Limb (tissue), 2 donors: ENCODE results near the gene PACSIN1.

Source experiments
- DNase-seq, 2 donors: peaks; one replicate each; pipeline ENCODE4 v3.0.0-alpha.2; 2016; ENCODE audit errors: extremely low spot score in 2 of 2

PACSIN1 gene

DNA sequence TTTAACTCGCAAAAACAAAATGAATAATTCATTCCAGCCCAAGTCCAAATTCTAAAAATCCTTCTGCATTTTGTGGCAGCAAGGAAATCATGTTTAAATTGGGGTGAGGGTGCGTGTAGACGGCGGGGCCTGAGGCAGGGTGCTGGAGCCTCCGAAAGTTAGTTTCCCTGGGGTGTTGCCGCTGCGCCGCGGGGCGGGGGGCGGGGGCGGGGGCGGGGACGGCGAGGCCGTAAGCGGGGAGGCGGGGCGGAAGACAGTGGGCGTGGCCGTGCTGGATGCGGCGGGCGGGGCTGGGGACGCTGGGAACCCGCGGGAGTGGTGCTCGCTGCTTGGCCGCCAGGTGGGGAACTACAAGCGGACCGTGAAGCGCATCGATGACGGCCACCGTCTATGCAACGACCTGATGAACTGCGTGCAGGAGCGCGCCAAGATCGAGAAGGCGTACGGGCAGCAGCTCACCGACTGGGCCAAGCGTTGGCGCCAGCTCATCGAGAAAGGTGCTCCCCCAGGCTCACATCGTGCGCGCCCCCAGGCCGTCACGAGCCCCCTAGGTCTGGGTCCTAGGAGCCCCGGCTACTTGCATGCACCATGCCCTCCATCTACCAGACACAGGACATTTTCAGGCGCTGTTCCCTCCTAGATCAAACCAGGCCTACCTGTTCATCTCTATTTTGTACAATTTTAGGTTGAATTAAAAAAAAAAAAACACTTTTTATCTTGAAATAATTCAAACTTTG, 61.3 kb downstream of the PACSIN1 start:
- peak; percentile 94 to 95 for DNase-seq

DNA sequence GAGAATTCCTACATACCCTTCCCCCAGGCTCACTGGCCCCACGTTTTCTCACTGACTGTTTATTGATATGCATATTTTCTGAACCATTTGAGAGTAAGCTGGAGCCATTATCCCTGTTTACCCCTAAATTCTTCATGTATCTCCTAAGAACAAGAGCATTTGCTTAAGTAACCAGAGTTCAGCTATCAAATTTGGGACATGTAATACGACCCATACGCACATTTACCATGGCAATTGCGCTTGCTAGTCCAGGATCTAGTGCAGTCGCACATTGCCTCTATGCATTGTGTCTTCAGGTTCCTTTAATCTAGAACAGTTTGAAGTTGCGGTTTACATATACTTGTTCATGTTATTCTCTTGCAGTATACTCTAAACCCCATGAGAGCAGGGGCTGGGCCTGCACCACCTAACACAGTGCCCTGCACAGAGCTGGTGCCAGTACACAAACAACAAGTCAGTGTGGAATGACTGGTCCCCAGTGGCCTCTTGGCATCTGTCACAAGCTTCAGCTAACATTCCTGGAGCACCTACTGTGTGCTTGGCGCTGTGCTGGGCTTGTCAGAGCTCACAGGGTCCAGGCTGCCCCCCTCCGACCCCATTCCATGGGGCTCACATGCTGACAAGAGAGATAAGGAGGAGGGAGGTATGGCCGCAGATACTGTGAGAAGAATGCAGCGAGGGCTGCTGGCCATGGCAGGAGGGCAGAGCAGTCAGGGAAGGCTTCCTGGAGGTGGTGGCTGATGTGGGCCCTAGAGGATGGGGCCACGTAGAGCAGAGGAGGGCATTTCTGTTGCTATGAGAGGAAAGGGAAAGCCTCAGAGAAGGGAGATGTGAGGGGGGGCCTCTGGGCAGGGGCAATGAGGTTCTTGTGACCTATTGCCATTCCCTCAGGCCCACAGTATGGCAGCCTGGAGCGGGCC, 62.1 kb downstream of the PACSIN1 start:
- no peak for DNase-seq

DNA sequence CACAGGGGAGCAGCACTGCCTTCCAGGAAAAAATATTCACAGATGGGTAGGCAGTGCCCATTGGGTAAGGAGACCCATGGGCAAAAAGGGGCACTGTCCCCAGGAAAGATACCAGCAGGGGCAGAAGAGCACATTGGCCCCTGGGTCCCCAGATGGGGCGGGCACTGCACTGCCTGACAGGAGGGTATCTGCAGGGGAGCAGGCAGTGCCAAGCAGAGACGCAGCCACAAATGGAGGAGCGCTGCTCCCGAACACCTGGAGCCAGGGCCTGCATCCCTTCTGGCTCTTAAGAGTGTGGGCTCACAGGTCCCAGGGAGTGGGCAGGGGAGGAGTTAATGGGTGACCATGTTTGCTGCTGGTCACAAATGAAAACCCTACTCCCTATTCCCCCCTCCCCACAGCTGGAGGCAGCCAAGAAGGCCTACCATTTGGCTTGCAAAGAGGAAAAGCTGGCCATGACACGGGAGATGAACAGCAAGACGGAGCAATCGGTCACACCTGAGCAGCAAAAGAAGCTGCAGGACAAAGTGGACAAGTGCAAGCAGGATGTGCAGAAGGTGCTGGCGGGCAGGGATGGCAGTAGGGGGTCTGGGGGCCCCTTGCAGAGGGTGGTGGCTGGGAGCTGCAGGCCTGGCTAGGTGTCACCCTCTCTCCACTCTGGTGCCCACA, 63.3 kb downstream of the PACSIN1 start:
- DNase-seq, result no peak

DNA sequence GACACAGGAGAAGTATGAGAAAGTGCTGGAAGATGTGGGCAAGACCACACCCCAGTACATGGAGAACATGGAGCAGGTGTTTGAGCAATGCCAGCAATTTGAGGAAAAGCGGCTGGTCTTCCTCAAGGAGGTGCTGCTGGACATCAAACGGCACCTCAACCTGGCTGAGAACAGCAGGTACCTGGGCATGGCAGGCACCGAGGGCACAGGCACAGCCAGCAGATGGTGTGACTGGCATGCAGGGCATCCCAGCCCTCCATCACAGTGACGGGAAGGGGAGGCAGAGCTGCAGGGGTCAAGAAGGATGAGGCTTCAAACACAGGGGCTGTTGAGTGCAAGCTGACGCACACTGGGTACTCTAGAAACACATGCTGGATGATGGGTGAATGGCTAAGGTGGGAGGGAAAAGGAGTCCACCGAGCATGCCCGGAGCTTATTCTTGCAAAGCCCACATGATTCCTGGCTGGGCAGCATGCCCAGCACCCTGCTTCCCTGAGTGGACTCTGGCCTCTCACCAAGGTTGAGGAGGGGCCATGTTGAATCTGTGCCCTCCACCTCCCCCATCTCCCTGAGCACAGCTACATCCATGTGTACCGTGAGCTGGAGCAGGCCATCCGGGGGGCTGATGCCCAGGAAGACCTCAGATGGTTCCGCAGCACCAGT, 63.9 kb downstream of the PACSIN1 start:
- no peak for DNase-seq

DNA sequence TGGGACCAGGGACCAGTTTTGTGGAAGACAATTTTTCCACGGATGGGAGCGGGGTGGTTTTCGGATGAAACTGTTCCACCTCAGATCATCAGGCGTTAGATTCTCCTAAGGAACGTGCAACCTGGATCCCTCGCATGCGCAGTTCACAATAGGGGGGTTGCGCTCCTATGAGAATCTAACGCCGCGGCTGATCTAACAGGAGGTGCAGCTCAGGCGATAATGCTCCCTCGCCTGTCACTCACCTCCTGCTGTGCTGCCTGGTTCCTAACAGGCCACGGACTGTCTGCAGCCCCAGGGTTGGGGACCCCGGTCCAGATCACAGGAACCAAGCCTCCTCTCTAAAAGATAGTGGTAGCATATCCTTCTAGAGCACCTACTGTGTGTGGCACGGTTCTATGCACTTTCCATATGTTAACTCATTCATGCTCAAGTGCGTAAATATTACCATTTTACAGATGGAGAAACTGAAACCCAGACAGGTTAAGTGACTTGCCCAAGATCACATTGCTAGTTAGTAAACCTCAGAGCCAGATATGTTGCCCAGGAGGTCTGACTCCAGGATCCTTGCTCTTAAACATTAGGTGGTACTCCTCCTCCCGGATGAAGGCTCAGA, 65.0 kb downstream of the PACSIN1 start:
- no peak for DNase-seq

DNA sequence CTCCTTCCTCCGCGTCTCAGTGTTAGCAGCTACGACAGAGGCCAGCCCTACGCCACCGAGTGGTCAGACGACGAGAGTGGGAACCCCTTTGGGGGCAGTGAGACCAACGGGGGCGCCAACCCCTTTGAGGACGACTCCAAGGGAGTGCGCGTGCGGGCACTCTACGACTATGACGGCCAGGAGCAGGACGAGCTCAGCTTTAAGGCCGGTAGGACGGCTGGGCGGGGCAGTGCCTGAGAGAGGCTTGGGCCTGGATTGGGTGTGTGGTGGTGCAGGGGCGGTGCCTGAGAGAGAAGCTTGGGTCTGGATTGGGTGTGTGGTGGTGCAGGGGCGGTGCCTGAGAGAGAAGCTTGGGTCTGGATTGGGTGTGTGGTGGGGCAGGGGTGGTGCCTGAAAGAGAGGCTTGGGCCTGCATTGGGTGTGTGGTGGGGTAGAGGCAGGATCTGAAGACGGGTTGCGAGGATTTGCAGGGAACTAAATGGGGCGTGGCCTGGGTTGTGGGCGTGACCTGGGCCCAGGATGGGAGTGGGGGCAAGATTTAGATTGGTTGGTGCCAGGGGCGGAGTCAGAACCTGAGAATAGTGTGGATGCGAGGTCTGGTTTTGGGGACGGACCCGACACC, 65.8 kb downstream of the PACSIN1 start:
- DNase-seq, result peak in 1 of 2 donors; percentile 64

DNA sequence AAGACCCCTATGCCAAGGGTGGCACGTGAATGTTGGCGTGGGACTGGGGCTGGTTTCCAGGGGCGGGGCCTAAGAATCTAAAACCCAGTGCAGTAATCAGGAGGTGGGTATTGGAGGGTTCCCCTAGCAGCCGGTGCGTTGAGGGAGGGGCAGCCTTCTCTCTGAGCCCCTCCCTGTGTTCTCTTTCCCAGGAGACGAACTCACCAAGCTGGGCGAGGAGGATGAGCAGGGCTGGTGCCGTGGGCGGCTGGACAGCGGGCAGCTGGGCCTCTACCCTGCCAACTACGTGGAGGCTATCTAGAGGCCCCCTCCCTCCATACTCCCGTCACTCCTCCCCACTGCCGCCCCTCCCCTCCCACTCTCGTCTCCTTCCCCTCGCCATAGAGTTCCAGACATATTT, 66.4 kb downstream of the PACSIN1 start:
- DNase-seq, result no peak

DNA sequence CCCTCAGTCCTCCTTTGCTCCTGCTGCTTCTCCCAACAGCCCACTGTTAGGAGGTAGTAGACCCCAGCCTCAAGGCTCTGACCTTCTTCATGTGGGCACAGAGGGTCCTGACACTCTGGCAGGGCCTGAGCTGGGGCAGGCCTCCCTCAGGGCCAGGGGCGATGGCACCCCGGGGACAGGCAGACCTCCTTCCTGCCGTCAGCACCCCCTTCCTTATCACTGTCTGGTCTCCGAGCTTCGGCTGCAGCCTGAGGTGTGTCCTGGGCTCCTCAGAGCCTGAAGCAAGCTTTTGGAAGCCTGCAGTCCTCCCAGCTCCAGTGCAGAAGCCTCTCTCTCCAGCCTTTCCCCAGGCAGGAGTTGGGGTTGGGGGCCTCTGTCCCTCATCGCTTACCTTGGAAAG, 68.3 kb downstream of the PACSIN1 start:
- DNase-seq, result no peak

DNA sequence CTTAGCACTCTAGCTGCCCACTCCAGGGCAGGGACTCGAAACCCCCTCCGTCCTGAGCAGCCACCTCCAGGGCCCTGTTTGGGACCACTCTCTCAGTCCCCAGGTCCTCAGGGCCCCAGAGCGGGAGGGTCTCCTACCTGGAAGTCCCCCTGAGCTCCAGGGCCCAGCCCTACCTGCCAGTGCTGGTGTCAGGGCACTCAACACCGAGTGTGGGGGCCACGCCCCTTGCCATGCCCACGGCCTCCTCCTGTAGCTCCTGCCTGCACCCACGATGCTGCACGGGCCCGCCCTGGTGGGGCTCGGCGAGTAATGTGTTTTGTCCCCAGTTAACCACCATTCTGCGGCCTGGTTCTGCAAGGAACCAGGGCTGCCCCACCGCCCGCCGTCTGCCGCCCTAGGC, 68.8 kb downstream of the PACSIN1 start:
- no peak for DNase-seq

DNA sequence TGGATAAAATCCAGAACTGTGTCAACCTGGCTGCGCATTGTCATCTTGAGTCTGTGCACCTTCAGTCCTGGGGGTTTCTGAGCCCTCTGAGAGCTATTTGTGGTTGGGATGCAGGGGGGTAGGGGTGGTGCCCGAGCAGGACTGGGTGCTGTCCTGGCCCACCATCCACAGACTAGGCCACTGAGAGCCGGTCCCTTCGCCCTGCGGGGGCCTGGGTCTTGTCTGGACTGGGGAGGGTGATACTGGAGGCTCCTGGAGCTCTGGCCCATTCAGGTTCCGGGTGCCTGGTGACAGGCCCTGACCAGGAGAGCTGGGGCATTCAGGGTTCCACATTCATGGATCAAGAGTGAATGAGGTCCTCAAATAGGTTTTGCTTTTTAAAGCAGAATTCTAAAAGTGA, 69.3 kb downstream of the PACSIN1 start:
- DNase-seq, result no peak

DNA sequence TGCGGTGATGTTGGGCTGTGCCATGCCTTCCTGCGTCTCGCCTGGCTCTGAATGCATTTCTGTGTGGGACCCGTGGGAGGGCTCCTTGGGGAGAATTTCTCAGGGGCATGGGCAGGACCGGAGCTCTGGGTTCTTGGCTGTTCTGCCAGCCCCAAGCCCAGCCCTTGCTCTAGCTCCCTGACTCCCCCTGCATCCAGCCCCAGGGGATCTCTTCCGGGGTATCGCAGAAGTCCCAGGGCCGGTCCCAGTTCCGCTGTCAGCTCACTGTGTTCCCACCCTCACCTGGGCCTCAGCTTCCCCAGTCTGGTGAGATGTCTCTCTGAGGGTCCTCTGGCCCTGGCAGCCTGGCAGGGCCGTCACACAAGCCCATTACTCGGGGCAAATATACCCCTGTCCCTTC, 69.8 kb downstream of the PACSIN1 start:
- no peak for DNase-seq

DNA sequence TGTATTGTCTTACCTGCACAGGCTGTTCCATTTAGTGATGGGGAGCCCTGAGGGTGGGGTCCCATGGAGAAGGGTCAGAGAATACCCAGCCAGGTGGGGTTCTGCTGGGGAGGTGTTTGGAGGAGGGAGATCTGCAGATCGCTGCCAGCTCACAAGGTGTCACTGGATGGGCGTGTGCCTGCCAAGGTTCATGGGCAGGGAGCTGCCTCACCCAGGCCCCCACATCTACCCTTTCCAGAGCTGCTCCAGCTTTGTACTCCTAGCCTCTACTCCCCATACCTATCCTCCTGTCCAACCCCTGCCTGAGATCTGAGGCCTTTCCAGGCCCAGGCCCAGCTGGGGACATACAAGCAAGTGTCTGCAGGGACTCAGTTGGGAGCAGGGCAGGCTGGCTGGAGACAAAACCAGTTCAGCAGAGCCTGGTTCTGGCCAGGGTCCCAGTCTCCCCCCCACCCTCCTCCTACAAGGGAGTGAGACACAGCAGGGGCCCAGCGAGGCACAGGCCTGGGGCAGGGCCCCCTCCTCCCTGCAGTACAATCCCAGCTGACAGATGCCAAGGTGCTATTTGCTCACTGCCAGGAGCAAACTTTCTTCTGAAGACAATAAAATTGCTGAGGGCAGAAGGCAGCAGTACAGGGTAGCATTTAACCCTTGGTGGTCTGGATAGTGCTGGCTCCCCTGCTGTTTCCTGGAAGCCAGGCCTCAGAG, 70.5 kb downstream of the PACSIN1 start:
- DNase-seq, result peak in 1 of 2 donors; percentile 45

DNA sequence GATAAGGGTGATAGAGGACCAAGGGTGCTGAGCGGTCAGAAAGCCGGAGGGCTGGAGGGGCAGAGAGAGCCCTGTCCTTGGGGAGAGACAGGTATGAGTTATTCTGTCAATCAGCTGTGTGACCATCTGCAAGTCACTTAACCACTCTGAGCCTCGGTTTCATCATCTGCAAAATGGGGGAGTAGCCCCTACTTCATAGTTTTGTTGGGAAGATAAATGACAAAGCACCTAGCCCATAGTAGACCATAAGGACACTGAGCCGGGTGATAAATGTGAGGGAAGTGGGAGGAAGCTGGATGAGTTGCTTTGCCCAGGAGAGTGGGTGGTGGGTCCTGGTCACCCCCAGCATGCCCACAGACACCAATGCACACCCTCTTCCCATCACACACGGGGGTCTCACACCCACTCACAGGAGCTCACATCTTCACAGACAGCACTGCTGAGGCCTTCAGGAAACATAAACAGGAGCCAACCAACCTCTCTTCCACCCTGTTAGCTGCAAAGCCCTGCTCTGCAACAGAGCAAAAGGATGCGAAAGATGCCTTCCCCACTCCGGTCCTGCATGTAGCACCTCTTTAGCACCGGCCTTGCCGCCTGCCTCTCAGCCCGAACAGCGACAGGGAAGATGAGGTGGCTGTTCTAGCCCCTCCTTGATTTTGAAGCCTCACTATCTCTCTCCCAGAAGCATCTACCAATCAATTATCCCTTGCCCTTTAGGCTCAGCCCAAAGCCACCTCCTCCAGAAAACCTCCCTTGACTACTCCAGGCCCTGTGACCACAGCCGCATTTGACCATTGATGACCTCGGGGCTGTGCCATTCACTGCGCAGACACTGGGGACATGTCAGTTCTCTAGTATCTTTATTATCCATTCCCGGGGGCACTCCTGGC, 71.3 kb downstream of the PACSIN1 start:
- no peak for DNase-seq

DNA sequence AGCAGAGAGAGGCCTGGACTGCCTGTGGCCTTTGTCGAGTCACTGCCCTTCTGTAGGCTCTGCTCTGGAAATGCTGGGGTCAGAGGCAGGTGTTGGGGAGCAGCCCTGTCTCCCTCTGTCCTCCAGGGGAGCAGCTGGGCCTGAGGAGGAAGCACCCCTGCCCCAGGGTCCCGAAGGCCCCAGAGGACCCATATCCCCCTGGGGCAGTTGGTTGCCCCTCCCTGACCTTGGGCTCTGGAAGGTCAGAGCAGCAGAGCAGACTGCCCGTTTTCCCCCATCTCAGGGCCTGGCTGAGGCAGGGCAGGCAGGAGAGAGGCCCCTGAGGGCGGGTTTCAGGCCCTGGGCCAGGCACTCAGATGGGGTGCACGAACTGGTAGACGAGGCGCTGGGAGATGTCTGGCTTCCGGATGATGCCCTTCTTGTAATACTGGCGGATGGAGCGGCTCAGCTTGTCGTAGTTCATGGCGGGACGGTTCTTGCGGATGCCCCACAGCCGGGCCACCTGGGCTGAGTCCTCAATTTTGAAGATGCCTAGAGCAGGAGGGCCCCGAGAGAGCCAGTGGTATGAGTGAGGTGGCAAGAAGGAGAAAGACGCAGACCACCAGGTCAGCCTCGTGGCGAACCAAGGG, 72.2 kb downstream of the PACSIN1 start:
- no peak for DNase-seq

DNA sequence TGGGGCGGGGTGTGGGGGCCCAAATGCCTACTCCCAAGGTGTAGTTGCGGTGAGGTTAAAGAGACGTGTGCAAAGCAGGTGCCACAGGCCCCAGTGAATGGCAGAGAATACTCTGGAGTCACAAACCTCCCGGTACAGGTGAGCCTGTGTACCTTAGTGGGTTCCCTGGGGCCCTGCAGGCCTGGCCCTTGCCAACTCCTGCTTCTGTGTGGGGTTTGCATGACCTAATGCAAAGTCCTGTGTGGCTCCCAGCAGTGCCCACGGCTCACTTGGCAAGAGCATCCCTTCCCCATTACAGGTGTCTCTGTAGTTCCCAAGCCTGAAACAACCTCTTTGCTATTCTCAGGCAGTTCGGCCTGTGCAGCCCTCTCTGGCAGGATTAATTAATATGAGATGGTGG, 72.7 kb downstream of the PACSIN1 start:
- DNase-seq, result no peak

DNA sequence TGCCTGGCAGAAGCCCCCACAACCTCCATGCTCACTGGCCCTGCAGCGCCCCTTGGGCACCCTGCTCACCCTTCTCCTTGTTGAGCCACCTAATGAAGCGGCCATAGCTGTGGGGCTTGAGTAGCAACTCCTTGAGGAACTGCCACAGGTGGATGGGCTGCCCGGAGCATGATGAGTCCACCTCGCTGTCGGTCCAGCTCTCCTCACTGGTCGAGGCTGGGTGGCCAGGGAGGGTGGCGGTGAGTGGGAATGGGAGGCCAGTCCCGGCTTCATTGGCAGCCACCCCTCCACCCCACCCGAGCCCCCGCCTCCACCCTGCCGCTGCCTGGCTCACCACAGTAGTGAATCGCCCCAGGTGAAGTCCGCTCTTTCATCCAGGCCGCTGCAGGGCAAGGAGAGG, 73.3 kb downstream of the PACSIN1 start:
- DNase-seq, result no peak

DNA sequence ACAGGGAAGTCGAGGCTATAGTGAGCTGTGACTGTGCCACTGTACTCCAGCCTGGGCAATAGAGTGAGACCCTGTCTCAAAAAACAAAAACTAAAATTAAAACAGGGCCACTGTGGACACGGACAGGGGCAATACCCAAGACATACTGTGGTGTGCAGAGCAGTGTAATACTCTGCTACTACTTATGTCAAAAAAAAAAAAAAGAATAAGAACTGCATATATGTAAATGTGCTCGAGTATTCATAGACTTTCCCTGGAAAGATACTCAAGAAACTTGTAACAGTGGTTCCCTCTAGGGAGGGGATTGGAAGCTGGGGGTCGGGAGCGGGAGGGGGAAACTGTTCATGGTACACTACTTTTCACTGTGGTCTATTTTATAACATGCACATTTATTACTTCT, 74.3 kb downstream of the PACSIN1 start:
- no peak for DNase-seq

DNA sequence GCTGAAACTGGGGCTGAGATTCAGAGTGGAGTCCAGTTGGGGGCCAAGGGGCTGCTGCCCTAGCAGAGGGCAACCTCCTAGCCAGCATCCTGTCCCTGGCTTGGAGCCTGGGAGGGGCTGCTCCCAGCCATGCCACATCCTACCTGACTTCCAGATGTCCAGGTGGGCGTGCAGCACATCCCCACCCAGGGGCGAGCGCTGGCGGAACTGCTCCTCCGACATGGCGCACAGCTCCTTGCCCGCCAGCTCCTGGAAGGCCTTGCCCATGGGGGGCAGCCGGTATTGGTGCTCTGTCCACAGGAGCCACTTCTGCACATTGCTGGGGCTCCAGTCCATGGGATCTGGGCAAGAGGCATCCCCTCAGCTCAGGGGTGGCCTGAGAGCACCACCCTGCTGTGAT, 75.0 kb downstream of the PACSIN1 start:
- DNase-seq, result no peak

DNA sequence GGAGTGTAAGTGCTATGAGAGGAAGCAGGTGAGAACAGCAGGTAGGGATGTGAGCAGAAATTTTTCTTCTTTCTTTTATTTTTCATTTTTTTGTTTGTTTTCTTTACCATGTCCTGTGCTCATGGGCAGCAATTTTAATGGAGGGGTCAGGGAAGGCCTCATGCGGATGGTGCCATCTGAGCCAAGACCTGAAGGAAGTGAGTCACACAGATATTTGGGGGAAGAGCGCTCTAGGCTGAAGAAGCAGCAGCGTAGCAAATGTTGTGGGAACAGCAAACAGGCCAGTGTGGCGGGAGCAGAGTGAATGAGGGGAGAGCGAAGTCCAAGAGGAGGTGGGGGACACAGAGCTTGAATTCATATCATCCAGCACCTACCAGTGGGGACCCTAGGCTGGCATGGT, 77.5 kb downstream of the PACSIN1 start:
- no peak for DNase-seq
